Stomach smooth muscle (tissue), 2 donors: Measurements from ENCODE around the gene NELFB.
A peak's percentile ranks its signal among the peaks of the same experiment; 100 is the strongest.
"Not testable (repeated sequence)": the region's sequence is repeated elsewhere in the genome, so short reads cannot be mapped to it uniquely, and the experiment has no call there.

Experiments
- H3K27ac ChIP-seq: one replicate; pipeline ENCODE4 v1.7.0; 2013; ENCODE audit warnings: mild to moderate bottlenecking, low read length, inconsistent platforms
- H3K27me3 ChIP-seq, 2 donors: one replicate each; pipeline ENCODE4 v1.7.0; 2013; ENCODE audit warnings: low read length in 2 of 2; ENCODE audit not compliant: insufficient read depth in 2 of 2, control insufficient read depth in 1 of 2
- H3K36me3 ChIP-seq, 2 donors: one replicate each; pipeline ENCODE4 v1.7.0; 2013; ENCODE audit warnings: low read length in 2 of 2; ENCODE audit not compliant: control insufficient read depth in 2 of 2, insufficient read depth in 2 of 2
- H3K4me1 ChIP-seq: one replicate; pipeline ENCODE4 v1.7.0; 2013; ENCODE audit warnings: low read length; ENCODE audit not compliant: control insufficient read depth, insufficient read depth
- H3K4me3 ChIP-seq, 2 donors: one replicate each; pipeline ENCODE4 v1.7.0; 2013; ENCODE audit warnings: low read length in 2 of 2
- H3K9ac ChIP-seq, 2 donors: one replicate each; pipeline ENCODE4 v1.7.0; 2013; ENCODE audit warnings: low read length in 2 of 2, mild to moderate bottlenecking in 1 of 2
- H3K9me3 ChIP-seq, 2 donors: one replicate each; pipeline ENCODE4 v1.7.0; 2013; ENCODE audit warnings: low read length in 2 of 2; ENCODE audit not compliant: control insufficient read depth in 2 of 2
- donor health status: healthy.
- donor health status: Pancreatic carcinoma.

NELFB gene

GRCh38 chr9:137237759-137238726 lies 17.1 kb upstream of the NELFB start:
- Histone ChIP-seq H3K27ac (no peak overlapping the region), H3K36me3 (peaks cover 6 to 10% of the 10 kb centered on the region in 2 donors), H3K27me3 (peaks cover 9 to 15% of the 10 kb centered on the region in 2 donors), H3K9me3 (no peaks in the 10 kb centered on the region), H3K4me3 (no peak overlapping the region), H3K9ac (no peak overlapping the region), H3K4me1 (peaks cover 47% of the 10 kb centered on the region)

- Histone ChIP-seq H3K9ac (peak overlapping the region; percentile 29 to 66), H3K36me3 (peaks cover 10 to 16% of the 10 kb centered on the region in 2 donors), H3K4me1 (peaks cover 57% of the 10 kb centered on the region), H3K27ac (peak overlapping the region; percentile 88), H3K4me3 (peak overlapping the region; percentile 69 to 84)
- not testable (repeated sequence) for H3K27me3 ChIP-seq, H3K9me3 ChIP-seq
Measured at GRCh38 chr9:137239541-137240200, 15.5 kb upstream of the NELFB start.

- Histone ChIP-seq H3K27me3 (peaks cover 0 to 2% of the 10 kb centered on the region in 2 donors), H3K4me1 (peaks cover 57% of the 10 kb centered on the region), H3K4me3 (peak overlapping the region; percentile 69 to 84), H3K36me3 (peaks cover 10 to 16% of the 10 kb centered on the region in 2 donors), H3K9me3 (no peaks in the 10 kb centered on the region), H3K27ac (peak overlapping the region; percentile 88), H3K9ac (peak overlapping the region; percentile 66 to 71)
Measured at GRCh38 chr9:137240318-137240840, 14.7 kb upstream of the NELFB start.

- no peaks in the 10 kb centered on the region for H3K9me3 ChIP-seq
- H3K4me1 ChIP-seq = peaks cover 53% of the 10 kb centered on the region
- H3K27me3 ChIP-seq = no peaks in the 10 kb centered on the region
- H3K9ac ChIP-seq = peak within 1 kb of the TSS; percentile 71 to 75
- H3K27ac ChIP-seq = peak within 1 kb of the TSS; percentile 88
- peaks cover 10 to 16% of the 10 kb centered on the region in 2 donors for H3K36me3 ChIP-seq
- H3K4me3 ChIP-seq = peak within 1 kb of the TSS; percentile 79 to 84
Measured at GRCh38 chr9:137240841-137241489, 14.2 kb upstream of the NELFB start, which contains the start of gene TUBB4B. Gene TUBB4B, plus strand, starts transcription at chr9:137241287. Its CDS starts 74 bp downstream, at chr9:137241361.

GRCh38 chr9:137241490-137242268 lies 13.4 kb upstream of the NELFB start:
- Histone ChIP-seq H3K9me3 (no peaks in the 10 kb centered on the region), H3K4me1 (peaks cover 46% of the 10 kb centered on the region)

GRCh38 chr9:137242269-137243203 lies 12.6 kb upstream of the NELFB start:
- Histone ChIP-seq H3K4me3 (peak overlapping the region; percentile 79 to 84), H3K9me3 (no peaks in the 10 kb centered on the region), H3K27me3 (no peaks in the 10 kb centered on the region), H3K9ac (peak overlapping the region; percentile 68 to 75), H3K27ac (peak overlapping the region; percentile 75), H3K36me3 (peaks cover 10 to 16% of the 10 kb centered on the region in 2 donors), H3K4me1 (peaks cover 38% of the 10 kb centered on the region)

More at GRCh38 chr9:137241490-137242268, 13.4 kb upstream of the NELFB start:
- H3K4me3 ChIP-seq = peak overlapping the region; percentile 79 to 84
- H3K27me3 ChIP-seq = no peaks in the 10 kb centered on the region
- H3K27ac ChIP-seq = peak overlapping the region; percentile 75
- peaks cover 10 to 16% of the 10 kb centered on the region in 2 donors for H3K36me3 ChIP-seq
- peak overlapping the region; percentile 68 to 75 for H3K9ac ChIP-seq

GRCh38 chr9:137243266-137243625 lies 11.9 kb upstream of the NELFB start:
- H3K27ac ChIP-seq, H3K9me3 ChIP-seq, H3K27me3 ChIP-seq, H3K4me3 ChIP-seq, H3K9ac ChIP-seq: not testable (repeated sequence)
- Histone ChIP-seq H3K36me3 (peaks cover 10 to 16% of the 10 kb centered on the region in 2 donors), H3K4me1 (peaks cover 37% of the 10 kb centered on the region)

- Histone ChIP-seq H3K9me3 (no peaks in the 10 kb centered on the region), H3K9ac (peak overlapping the region in 1 of 2 donors; percentile 21), H3K4me3 (no peak overlapping the region), H3K4me1 (peaks cover 31% of the 10 kb centered on the region), H3K27me3 (no peaks in the 10 kb centered on the region), H3K27ac (no peak overlapping the region), H3K36me3 (peaks cover 10 to 16% of the 10 kb centered on the region in 2 donors)
Measured at GRCh38 chr9:137243626-137244485, 11.3 kb upstream of the NELFB start.
